OCI-M2 (cell line): ENCODE data around the gene ERO1B.
"Not testable (repeated sequence)": the region's sequence is repeated elsewhere in the genome, so short reads cannot be mapped to it uniquely, and the experiment has no call there.

Experiments
- DNase-seq: peaks from one replicate; lab custom pipeline; 2025; ENCODE audit not compliant: unreplicated experiment; lab: John Stamatoyannopoulos, UW

ERO1B gene

GRCh38 chr1:236193184-236193583 is 88.6 kb downstream of the ERO1B start:
- DNase-seq = no peak

DNA sequence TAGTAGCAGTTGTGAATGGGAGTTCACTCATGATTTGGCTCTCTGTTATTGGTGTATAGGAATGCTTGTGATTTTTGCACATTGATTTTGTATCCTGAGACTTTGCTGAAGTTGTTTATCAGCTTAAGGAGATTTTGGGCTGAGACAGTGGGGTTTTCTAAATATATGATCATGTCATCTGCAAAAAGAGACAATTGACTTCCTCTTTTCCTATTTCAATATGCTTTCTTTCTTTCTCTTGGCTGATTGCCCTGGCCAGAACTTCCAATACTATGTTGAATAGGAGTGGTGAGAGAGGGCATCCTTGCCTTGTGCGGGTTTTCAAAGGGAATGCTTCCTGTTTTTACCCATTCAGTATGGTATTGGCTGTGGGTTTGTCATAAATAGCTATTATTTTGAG is 93.7 kb downstream of the ERO1B start:
- DNase-seq = not testable (repeated sequence)

- not testable (repeated sequence) for DNase-seq
Measured at GRCh38 chr1:236186471-236186870, 95.3 kb downstream of the ERO1B start.

DNA sequence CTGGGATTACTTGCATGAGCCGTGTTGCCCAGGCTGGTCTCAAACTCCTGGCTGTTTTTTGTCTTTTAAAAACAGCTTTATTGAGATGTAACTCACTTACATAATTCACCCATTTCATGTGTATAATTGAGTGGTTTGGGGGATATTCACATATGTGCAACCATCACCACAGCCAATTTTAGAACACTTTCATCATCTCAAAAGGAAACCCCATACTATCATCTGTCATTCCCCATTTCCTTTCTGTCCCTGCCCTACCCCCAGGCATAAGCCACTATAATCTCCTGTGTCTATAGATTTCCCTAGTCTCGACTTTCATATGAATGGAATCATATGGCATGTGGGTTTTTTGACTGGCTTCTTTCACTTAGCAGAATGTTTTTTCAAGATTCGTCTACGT is 96.1 kb downstream of the ERO1B start:
- DNase-seq = no peak

DNA sequence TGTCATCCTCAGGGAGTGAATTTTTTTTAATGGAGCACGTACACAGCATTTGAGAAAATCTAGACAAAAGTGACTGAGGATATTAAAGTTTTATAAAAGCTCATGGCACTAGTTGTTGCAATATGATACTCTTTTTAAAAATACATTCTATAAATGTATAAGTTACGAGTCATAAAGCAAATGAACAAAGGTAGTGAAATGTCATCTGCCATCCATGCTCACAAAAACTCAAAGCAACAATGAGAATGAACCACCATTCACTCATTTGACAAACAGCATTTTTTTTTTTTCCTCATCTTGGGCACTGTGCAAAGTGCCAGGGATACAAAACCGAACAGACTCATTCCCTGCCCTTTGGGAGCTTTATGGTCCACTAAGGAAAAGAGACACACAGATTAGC is 100.7 kb downstream of the ERO1B start:
- no peak for DNase-seq

DNA sequence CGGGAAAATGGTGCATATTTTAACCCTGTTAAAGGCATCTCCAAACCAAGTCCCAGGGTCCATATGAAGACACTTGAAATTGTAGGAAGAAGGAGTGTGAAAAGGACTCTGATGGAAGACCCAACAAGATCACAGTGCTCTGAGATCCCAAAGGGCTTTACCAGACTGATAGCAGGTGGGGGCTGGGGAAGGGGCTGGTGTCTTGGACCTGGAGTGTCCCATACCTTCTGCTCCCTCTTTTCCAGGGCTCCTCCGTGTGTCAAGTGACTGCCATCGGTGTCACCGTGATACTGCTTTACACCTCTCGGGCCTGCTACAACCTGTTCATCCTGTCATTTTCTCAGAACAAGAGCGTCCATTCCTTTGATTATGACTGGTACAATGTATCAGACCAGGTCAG is 102.1 kb downstream of the ERO1B start:
- DNase-seq = no peak

GRCh38 chr1:236176337-236177336 is 105.1 kb downstream of the ERO1B start:
- no peak for DNase-seq

DNA sequence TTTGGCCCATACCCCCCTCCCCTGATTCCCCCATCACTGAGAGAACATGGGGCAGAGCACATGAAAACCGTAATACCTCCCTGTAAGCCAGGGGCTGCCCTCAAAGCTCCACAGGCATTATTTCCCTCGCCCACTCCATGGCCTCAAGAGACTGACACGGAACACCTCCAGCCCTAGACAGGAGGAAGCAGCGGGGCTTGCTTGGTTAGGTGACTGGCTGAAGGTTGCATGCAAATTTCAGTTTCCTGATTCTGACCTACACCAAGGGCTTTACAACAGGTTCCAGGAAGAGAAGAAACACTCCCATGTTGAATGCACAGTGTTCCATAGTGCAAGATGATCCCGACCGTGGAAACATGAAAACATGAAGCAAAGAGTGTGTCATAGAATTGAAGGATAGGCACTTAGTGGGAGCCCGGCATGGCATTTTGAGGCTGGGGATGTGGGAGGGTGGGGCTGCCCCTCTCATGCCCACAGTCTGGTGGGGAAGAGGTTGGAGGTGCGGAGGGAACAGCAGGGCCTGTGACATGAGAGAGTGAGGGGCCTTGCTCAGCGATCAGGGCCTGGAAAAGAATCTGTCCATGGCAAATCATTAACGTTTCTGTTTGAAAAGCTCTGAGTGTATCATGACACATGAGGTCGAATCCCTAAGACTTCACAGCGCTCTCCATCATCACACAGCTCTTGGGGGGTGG is 106.0 kb downstream of the ERO1B start:
- no peak for DNase-seq

- no peak for DNase-seq
Measured at GRCh38 chr1:236173174-236173767, 108.5 kb downstream of the ERO1B start.

DNA sequence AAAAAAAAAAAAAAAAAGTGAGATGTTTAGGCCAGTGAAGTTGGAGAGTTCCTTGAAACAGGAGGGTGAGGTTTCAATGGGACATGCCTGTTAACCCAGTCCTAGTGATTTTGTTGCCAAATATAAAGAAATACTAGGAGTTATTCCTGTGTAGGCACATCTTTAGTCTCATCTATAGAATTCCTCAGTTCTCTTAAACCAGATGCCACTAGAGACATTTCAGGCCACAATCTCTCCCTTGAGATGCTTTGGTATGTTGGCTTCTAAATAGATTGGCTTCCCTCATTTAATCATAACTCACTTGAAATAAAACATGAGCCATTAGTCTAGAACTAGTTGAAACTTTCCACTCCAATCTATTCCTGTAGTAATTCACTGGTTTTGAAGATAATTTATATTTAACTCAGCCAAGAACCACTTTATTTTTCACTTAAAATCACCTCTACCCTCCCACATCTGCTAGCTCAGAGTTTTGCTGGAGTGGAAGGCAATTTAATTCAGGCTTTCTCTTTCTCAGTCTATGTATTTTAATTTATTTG is 109.6 kb downstream of the ERO1B start:
- no peak for DNase-seq

GRCh38 chr1:236168716-236169429 is 112.9 kb downstream of the ERO1B start:
- DNase-seq = no peak

GRCh38 chr1:236167578-236167977 is 114.2 kb downstream of the ERO1B start:
- no peak for DNase-seq

DNA sequence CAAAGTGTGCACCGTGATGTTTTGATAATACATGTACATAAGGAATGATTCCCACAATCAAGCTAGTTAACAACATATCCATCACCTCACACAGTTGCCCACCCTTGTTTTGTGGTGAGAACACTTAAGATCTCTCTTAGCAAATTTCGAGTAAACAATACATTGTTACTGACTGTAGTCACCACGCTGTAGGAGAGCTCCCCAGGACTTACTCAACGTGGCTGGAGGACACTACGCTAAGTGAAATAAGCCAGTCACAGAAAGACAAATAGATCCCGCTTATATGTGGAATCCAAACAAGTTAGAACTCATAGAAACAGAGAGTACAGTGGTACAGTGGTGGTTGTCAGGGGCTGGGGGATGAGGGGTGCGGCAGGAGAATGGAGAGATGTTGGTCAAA is 114.6 kb downstream of the ERO1B start:
- DNase-seq = no peak

- DNase-seq = no peak
Measured at GRCh38 chr1:236166041-236166440, 115.7 kb downstream of the ERO1B start.
